GM21367 (cell line): ENCODE measurements around the gene SLC29A2.
"Not testable (repeated sequence)": the region's sequence is repeated elsewhere in the genome, so short reads cannot be mapped to it uniquely, and the experiment has no call there.

Experiments used
- ATAC-seq: cut with Tn5 transposase; IDR thresholded peaks from one replicate; pipeline ENCODE4 v1.9.1; 2021; ENCODE audit not compliant: unreplicated experiment

SLC29A2 gene

DNA sequence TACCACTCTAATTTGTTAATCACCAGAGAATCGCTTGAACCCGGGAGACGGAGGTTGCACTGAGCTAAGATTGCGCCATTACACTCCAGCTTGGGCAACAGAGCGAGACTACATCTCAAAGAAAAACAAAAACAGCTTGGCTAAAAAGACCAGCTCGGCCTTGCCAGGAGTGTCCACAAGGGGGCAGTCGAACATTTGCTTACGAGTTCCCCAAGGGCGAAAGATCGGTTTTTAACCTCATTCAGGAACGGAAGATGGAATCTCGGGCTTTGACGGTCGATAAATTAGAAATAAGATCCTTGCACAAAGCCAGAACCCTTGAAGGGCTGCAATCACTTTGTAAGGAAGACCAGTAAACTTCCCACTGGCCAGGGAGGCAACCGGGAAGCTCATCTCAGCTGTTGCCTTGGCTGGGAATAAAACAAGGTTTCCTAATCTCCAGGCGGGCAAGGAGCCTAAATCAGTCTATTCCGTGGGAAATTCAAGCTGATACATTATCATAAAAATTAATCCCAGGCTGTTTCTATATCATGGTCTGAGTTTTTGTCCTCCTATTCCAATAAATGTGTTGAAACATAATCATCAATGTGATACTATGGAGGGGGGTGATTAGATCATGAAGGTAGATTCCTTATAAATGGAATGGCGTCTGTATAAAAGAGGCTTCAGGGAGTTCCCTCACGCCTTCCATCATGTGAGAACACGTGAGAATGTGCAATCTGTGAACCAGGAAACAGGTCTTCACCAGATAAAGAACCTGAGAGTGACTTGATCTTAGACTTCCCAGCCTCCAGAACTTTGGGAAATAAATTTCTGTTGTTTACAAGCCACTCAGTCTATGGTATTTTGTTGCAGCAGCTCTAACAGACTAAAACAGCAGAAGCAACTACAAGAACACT lies 14.9 kb upstream of the SLC29A2 start:
- no peak for ATAC-seq

DNA sequence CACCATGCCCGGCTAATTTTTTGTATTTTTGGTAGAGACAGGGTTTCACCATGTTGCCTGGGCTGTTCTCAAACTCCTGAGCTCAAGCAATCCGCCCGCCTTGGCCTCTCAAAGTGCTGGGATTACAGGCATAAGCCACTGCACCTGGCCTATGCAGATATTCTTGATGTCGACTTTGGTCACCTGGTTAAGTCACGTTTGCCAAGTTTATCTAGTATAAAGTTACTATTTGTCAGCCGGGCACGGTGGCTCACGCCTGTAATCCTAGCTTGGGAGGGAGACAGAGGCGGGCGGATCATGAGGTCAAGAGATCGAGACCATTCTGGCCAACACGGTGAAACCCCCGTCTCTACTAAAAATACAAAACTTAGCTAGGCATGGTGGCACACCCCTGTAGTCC lies 12.8 kb upstream of the SLC29A2 start:
- not testable (repeated sequence) for ATAC-seq

- ATAC-seq = not testable (repeated sequence)
These were observed 8.7 kb upstream of the SLC29A2 start for GRCh38 chr11:66380264-66380663.

- ATAC-seq = not testable (repeated sequence)
These were observed 2.2 kb upstream of the SLC29A2 start for GRCh38 chr11:66373690-66374287.

DNA sequence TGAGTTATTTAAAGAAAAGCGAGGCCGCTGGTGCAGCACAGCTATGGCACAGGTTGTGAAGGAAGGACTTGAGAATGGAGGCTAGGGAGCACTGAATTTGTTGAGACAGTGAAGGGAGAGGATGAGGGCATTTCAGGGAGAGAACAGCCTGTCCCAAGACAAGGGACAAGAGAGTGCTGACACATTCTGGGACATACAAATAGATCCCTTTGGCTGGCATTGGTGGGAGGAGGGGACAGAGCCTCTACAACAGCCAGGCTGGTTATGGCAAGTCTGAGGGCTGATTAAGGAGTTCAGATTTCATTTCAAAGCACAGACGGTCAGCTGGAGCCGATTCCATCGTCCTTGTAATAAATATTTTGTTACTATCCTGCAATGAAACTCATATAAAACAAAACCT lies 1.7 kb upstream of the SLC29A2 start:
- no peak for ATAC-seq

DNA sequence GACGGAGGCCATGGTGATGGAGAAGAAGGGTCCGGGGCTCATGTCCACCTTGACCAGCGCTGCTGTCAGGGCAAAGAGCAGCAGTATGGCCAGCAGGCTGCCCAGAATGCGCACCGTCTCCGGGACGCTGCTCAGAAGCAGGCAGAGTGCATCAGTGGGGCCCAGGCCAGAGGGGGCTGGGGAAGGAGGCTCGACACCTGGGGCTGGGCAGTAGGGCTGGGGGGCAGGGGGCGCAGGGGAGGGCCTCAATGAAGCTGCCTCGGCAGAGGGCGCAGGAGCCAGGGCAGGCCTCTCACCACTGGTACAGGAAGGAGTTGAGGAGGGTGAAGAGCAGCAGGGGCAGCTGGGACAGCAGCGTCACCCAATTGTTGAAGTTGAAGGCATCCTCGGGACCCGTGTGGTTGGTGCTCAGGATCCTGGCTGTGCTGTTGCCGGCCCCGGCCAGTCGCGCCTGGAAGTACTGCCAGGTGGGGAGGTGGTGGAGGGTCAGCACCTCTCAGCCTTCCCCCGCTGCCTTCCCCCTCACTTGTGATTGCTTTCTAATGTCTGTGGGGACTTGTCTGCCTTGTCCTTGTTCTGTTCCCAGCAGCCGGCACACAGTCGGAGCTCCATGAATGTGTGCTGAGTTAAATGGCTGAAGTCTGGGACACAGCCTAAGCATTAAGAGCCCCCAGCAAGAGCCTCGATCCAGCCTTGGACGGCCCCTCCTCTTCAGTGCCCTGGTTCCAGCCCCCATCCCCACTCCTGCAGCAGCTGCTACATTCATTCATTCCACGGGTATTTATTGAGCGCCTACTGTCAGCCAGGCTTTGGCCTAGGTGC lies 2.3 kb downstream of the SLC29A2 start:
- no peak for ATAC-seq

GRCh38 chr11:66368484-66368883 lies 3.1 kb downstream of the SLC29A2 start:
- ATAC-seq = no peak

DNA sequence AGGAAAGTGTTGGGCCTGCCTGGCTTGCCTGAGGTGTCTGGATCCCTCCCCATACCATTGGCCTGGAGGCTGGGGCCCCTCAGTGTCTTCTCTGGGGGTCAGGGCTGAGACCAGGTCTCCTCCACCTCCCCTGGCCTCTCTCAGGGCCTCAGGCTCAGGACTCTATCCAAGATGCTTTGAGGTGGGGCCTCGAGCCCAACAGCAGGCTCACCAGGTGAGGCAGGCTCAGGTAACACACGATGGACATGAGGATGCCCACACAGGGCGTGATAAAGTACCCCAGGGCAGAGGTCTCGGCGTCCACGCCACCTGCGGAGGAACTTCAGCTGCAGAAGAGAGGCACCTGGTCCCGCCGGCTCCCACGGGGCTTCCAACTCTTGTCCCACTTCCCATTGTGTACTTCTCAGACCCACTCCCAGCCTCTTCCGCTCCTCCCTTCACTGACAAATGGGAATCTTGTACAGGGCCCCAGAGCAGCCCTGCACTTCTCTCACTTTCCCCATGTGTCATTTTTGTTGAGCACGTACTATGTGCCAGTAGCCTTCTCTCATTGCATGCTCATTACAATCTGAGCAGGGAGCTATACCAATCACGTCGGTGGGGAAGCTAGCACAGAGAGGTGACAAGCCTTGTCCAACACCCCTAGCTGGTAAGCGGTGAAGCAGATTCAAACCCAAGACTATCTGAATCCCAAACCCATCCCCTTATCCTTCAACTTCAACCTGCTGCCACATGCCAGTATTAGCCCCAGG lies 3.8 kb downstream of the SLC29A2 start:
- ATAC-seq = no peak

GRCh38 chr11:66366844-66367477 lies 4.6 kb downstream of the SLC29A2 start:
- no peak for ATAC-seq

- no peak for ATAC-seq
These were observed 5.6 kb downstream of the SLC29A2 start for GRCh38 chr11:66365711-66366619.

GRCh38 chr11:66365166-66365565 lies 6.4 kb downstream of the SLC29A2 start:
- no peak for ATAC-seq

GRCh38 chr11:66363805-66364535 lies 7.6 kb downstream of the SLC29A2 start:
- no peak for ATAC-seq

- ATAC-seq = no peak
These were observed 8.4 kb downstream of the SLC29A2 start for GRCh38 chr11:66363187-66363601.

- ATAC-seq = no peak
These were observed 8.9 kb downstream of the SLC29A2 start for GRCh38 chr11:66362481-66363147.

GRCh38 chr11:66361502-66361941 lies 10.0 kb downstream of the SLC29A2 start:
- ATAC-seq = no peak

GRCh38 chr11:66360406-66361073 lies 11.0 kb downstream of the SLC29A2 start:
- ATAC-seq = no peak

- no peak for ATAC-seq
These were observed 11.9 kb downstream of the SLC29A2 start for GRCh38 chr11:66359662-66360087.
